GM12891 (cell line): ENCODE results near the gene TRIM56.
A peak's percentile ranks its signal among the peaks of the same experiment; 100 is the strongest.
"Not testable (repeated sequence)": the region's sequence is repeated elsewhere in the genome, so short reads cannot be mapped to it uniquely, and the experiment has no call there.

Source experiments
- DNase-seq: peaks from one replicate; pipeline ENCODE4 v3.0.0; 2011; ENCODE audit warnings: low spot score; ENCODE audit not compliant: insufficient read length
- FAIRE-seq: peaks from 2 replicates; lab custom pipeline; 2011; peaks lifted over from hg19 to GRCh38; lab: Jason Lieb, UNC
- PAX5 ChIP-seq: IDR thresholded peaks from 2 replicates; pipeline ENCODE4 v1.6.1; 2011; ENCODE audit warnings: low read length, moderate library complexity, mild to moderate bottlenecking; ENCODE audit not compliant: insufficient read depth, severe bottlenecking
- POLR2A ChIP-seq: IDR thresholded peaks from 2 replicates; pipeline ENCODE4 v1.6.1; 2011; ENCODE audit warnings: low read depth, low read length, control low read depth
- POLR2AphosphoS5 ChIP-seq: IDR thresholded peaks from 2 replicates; pipeline ENCODE4 v1.6.1; 2011; ENCODE audit warnings: low read depth, low read length, control low read depth
- POU2F2 ChIP-seq: IDR thresholded peaks from 2 replicates; pipeline ENCODE4 v1.6.1; 2011; ENCODE audit warnings: low read depth, mild to moderate bottlenecking, control low read depth, low read length, moderate library complexity
- SPI1 ChIP-seq: IDR thresholded peaks from 2 replicates; pipeline ENCODE4 v1.6.1; 2011; ENCODE audit warnings: low read depth, low read length, control low read depth
- TAF1 ChIP-seq: IDR thresholded peaks from 2 replicates; pipeline ENCODE4 v1.6.1; 2011; ENCODE audit warnings: low read depth, low read length, control low read depth

Gene TRIM56

GRCh38 chr7:101075646-101076045 is 9.6 kb upstream of the TRIM56 start:
- FAIRE-seq (no peak), DNase-seq (no peak)
- TF ChIP-seq POU2F2 = no peak
- TF ChIP-seq POLR2AphosphoS5 = no peak
- no peak for TF ChIP-seq TAF1
- no peak for TF ChIP-seq SPI1
- no peak for TF ChIP-seq POLR2A
- no peak for TF ChIP-seq PAX5

GRCh38 chr7:101076183-101076582 is 9.1 kb upstream of the TRIM56 start:
- not testable (repeated sequence) for FAIRE-seq, DNase-seq

GRCh38 chr7:101077303-101078086 is 7.8 kb upstream of the TRIM56 start:
- FAIRE-seq = peak; percentile 92
- TF ChIP-seq PAX5 = peak; percentile 56
- 0 out of 2 replicates have a peak, but pooled peaks have one; percentile 34 for TF ChIP-seq SPI1
- TF ChIP-seq POLR2AphosphoS5 = no peak
- TF ChIP-seq TAF1 = no peak
- peak; percentile 44; the same call in 1 of the 2 replicates for TF ChIP-seq POU2F2
- TF ChIP-seq POLR2A = no peak
- peak; percentile 71 for DNase-seq

- FAIRE-seq (no peak), DNase-seq (no peak)
- no peak for TF ChIP-seq POLR2A
- no peak for TF ChIP-seq POLR2AphosphoS5
- TF ChIP-seq PAX5 = no peak
- TF ChIP-seq TAF1 = no peak
- no peak for TF ChIP-seq SPI1
- TF ChIP-seq POU2F2 = no peak
These were observed 3.8 kb upstream of the TRIM56 start for GRCh38 chr7:101081432-101081831.

- no peak for TF ChIP-seq SPI1
- TF ChIP-seq POLR2A = no peak
- TF ChIP-seq TAF1 = no peak
- no peak for TF ChIP-seq POLR2AphosphoS5
- no peak for TF ChIP-seq PAX5
- no peak for TF ChIP-seq POU2F2
- DNase-seq (no peak), FAIRE-seq (no peak)
These were observed 468 bp upstream of the TRIM56 start for GRCh38 chr7:101084865-101085161.

- TF ChIP-seq PAX5 (no peak), POU2F2 (no peak), POLR2AphosphoS5 (no peak), TAF1 (no peak)
- DNase-seq = no peak
- no peak for FAIRE-seq
These were observed 2.2 kb downstream of the TRIM56 start for GRCh38 chr7:101087334-101088068.

GRCh38 chr7:101088069-101088425 is 2.8 kb downstream of the TRIM56 start:
- DNase-seq = no peak
- no peak for TF ChIP-seq POU2F2
- no peak for TF ChIP-seq POLR2A
- TF ChIP-seq POLR2AphosphoS5 = no peak
- no peak for TF ChIP-seq PAX5
- TF ChIP-seq TAF1 = no peak
- no peak for TF ChIP-seq SPI1
- FAIRE-seq = no peak

GRCh38 chr7:101088858-101089529 is 3.7 kb downstream of the TRIM56 start:
- DNase-seq (no peak), FAIRE-seq (no peak)
- TF ChIP-seq POLR2A (no peak), PAX5 (no peak)

GRCh38 chr7:101089876-101090275 is 4.6 kb downstream of the TRIM56 start:
- no peak for TF ChIP-seq SPI1
- TF ChIP-seq TAF1 = no peak
- TF ChIP-seq PAX5 = no peak
- TF ChIP-seq POU2F2 = no peak
- no peak for TF ChIP-seq POLR2AphosphoS5
- FAIRE-seq = no peak
- DNase-seq = no peak

- not testable (repeated sequence) for FAIRE-seq, DNase-seq
These were observed 7.1 kb downstream of the TRIM56 start for GRCh38 chr7:101092266-101092905.
